Neural progenitor cell (in vitro differentiated cells): ENCODE results near the gene ZKSCAN1. TPM values are rescaled to one million over a fixed set of nuclear protein-coding genes. Genes with fewer than 3 reads are reported as not detected.

Source experiments
- DNase-seq: peaks from one replicate; pipeline ENCODE4 v3.0.0-alpha.2; 2016; ENCODE audit warnings: low spot score
- H2AFZ ChIP-seq: fragments of 200-600 bp; sonication (generic); replicated peaks from 2 replicates; pipeline ENCODE4 v1.6.1; 2016; ENCODE audit warnings: antibody characterized with exemption
- H3F3A ChIP-seq: fragments of 200-600 bp; sonication (generic); 2 replicates; pipeline ENCODE4 v1.6.1; 2016; ENCODE audit warnings: antibody characterized with exemption, low read depth
- H3K27ac ChIP-seq: fragments of 200-600 bp; sonication (generic); 2 replicates; pipeline ENCODE4 v1.5.1; 2016; ENCODE audit warnings: mild to moderate bottlenecking
- H3K27me3 ChIP-seq: fragments of 200-600 bp; sonication (generic); 2 replicates; pipeline ENCODE4 v1.6.1; 2016; ENCODE audit warnings: mild to moderate bottlenecking, moderate library complexity
- H3K36me3 ChIP-seq: fragments of 200-600 bp; sonication (generic); 2 replicates; pipeline ENCODE4 v1.5.1; 2016
- H3K4me1 ChIP-seq: fragments of 200-600 bp; sonication (generic); 2 replicates; pipeline ENCODE4 v1.6.1; 2016; ENCODE audit warnings: mixed run types
- H3K4me2 ChIP-seq: fragments of 200-600 bp; sonication (generic); 2 replicates; pipeline ENCODE4 v1.6.1; 2016
- H3K4me3 ChIP-seq: fragments of 200-600 bp; sonication (generic); 2 replicates; pipeline ENCODE4 v1.5.1; 2016
- H3K79me2 ChIP-seq: fragments of 200-600 bp; sonication (generic); 2 replicates; pipeline ENCODE4 v1.6.1; 2016; ENCODE audit warnings: low read depth
- H3K9ac ChIP-seq: fragments of 200-600 bp; sonication (generic); 2 replicates; pipeline ENCODE4 v1.6.1; 2016
- H3K9me3 ChIP-seq: fragments of 200-600 bp; sonication (generic); 2 replicates; pipeline ENCODE4 v1.5.1; 2016; ENCODE audit warnings: low read depth
- H4K20me1 ChIP-seq: fragments of 200-600 bp; sonication (generic); 2 replicates; pipeline ENCODE4 v1.6.1; 2016; ENCODE audit warnings: low read depth
- H3K27ac Mint-ChIP-seq: 3 replicates; pipeline ENCODE4 v1.8.0; 2021; ENCODE audit warnings: mixed read lengths
- H3K27me3 Mint-ChIP-seq: 2 replicates; pipeline ENCODE4 v1.8.0; 2022; ENCODE audit warnings: low read depth, mild to moderate bottlenecking, inconsistent platforms, moderate library complexity, mixed read lengths; ENCODE audit not compliant: insufficient read depth
- H3K36me3 Mint-ChIP-seq: 3 replicates; pipeline ENCODE4 v1.8.0; 2021; ENCODE audit warnings: mixed read lengths
- H3K4me1 Mint-ChIP-seq: 3 replicates; pipeline ENCODE4 v1.8.0; 2021; ENCODE audit warnings: mixed read lengths
- H3K4me3 Mint-ChIP-seq: 3 replicates; pipeline ENCODE4 v1.8.0; 2021; ENCODE audit warnings: mild to moderate bottlenecking, moderate library complexity, mixed read lengths
- H3K9me3 Mint-ChIP-seq: 3 replicates; pipeline ENCODE4 v1.8.0; 2020; ENCODE audit warnings: mixed read lengths
- CTCF ChIP-seq: fragments of 200-600 bp; sonication (generic); IDR thresholded peaks from 2 replicates; pipeline ENCODE4 v1.5.1; 2017; ENCODE audit warnings: antibody characterized with exemption, mild to moderate bottlenecking
- EZH2 ChIP-seq: fragments of 200-600 bp; sonication (generic); IDR thresholded peaks from 2 replicates; pipeline ENCODE4 v1.6.1; 2017; ENCODE audit warnings: antibody characterized with exemption, mild to moderate bottlenecking, moderate library complexity
- EZH2phosphoT487 ChIP-seq: fragments of 200-600 bp; sonication (generic); IDR thresholded peaks from 2 replicates; pipeline ENCODE4 v1.6.1; 2017; ENCODE audit warnings: antibody characterized with exemption
- total RNA-seq: library from RNA; depleted of rRNA; stranded (reverse); fragments of >200 nt; gene quantifications from 2 replicates; pipeline ENCODE4 v1.2.3, GENCODE V29; 2015; ENCODE audit warnings: low replicate concordance

Gene ZKSCAN1
- total RNA-seq, 1 donor from 2014 or later = 43.2 TPM

DNA sequence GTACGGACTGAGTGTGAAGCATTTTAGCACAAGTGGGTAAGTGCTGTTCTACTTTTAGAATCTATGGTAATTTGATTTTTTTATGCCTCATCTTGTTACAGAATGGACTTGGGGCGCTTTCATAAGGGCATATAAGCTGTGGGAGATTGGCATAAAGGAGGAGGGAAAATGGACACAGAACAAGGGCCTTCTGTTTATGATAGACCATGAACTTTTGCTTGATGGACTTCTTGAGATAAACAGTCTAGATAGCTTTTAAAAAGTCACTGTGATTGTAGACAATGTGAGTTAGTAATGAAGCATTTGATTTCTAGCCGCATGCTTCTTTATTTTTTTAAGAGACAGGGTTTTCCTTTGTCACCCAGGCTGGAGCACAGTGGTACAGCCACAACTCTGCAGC, 36.2 kb downstream of the ZKSCAN1 start:
- Histone ChIP-seq H3K4me1 (peaks cover 5% of the 10 kb centered on the region), H3K4me2 (no peak overlapping the region), H3F3A (peaks cover 19% of the 10 kb centered on the region), H3K36me3 (no peaks in the 10 kb centered on the region), H3K4me3 (no peak overlapping the region), H3K9me3 (no peaks in the 10 kb centered on the region), H3K27ac (no peak overlapping the region), H3K9ac (no peak overlapping the region), H3K79me2 (peaks cover 54% of the 10 kb centered on the region), H4K20me1 (no peaks in the 10 kb centered on the region), H2AFZ (no peak overlapping the region), H3K27me3 (no peaks in the 10 kb centered on the region)
- TF ChIP-seq CTCF (no peak), EZH2 (no peak), EZH2phosphoT487 (no peak)
- Mint-ChIP-seq H3K27ac (no peak overlapping the region), H3K4me3 (peak overlapping the region; percentile 79), H3K36me3 (peaks cover 7% of the 10 kb centered on the region), H3K4me1 (peaks cover 12% of the 10 kb centered on the region), H3K27me3 (no peaks in the 10 kb centered on the region), H3K9me3 (no peaks in the 10 kb centered on the region)
- DNase-seq = no peak

DNA sequence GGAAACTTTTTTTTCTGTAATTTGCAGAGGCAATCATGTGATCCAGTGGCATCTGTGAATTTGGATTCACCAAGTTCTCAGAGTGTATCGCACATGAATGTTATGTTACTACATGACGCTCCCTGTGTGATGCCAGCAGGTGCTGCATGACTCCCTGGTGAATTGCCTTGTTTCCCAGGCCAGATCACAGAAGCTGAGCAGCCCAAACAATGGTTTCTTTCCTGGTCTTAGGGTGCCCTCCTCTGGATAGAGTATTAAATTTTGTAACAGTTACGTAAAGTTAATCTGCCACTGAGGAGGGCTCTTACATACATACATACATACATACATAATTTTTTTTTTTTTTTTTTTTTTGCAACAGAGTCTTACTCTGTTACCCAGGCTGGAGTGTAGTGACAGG, 37.8 kb downstream of the ZKSCAN1 start:
- Histone ChIP-seq H3K9ac (no peak overlapping the region), H3K4me3 (no peak overlapping the region), H3F3A (peaks cover 15% of the 10 kb centered on the region), H3K4me2 (no peak overlapping the region), H3K4me1 (peaks cover 5% of the 10 kb centered on the region), H3K9me3 (no peaks in the 10 kb centered on the region), H3K27ac (no peak overlapping the region), H3K27me3 (no peaks in the 10 kb centered on the region), H3K36me3 (no peaks in the 10 kb centered on the region), H4K20me1 (no peaks in the 10 kb centered on the region), H2AFZ (no peak overlapping the region), H3K79me2 (peaks cover 54% of the 10 kb centered on the region)
- Mint-ChIP-seq H3K4me3 (no peak overlapping the region), H3K36me3 (peaks cover 15% of the 10 kb centered on the region), H3K27me3 (no peaks in the 10 kb centered on the region), H3K9me3 (no peaks in the 10 kb centered on the region), H3K4me1 (peaks cover 12% of the 10 kb centered on the region), H3K27ac (no peak overlapping the region)
- peak; percentile 23 for DNase-seq
- TF ChIP-seq EZH2phosphoT487 (no peak), CTCF (no peak), EZH2 (no peak)

- DNase-seq = no peak
- H3K4me1 Mint-ChIP-seq = no peaks in the 10 kb centered on the region
- no peaks in the 10 kb centered on the region for H3K9me3 Mint-ChIP-seq
- TF ChIP-seq EZH2phosphoT487 (no peak), EZH2 (no peak), CTCF (no peak)
- H3K4me1 ChIP-seq = no peaks in the 10 kb centered on the region
- no peaks in the 10 kb centered on the region for H4K20me1 ChIP-seq
- H3K4me3 ChIP-seq = no peak overlapping the region
- no peaks in the 10 kb centered on the region for H3K27me3 Mint-ChIP-seq
- H3K4me2 ChIP-seq = no peak overlapping the region
- H3K36me3 Mint-ChIP-seq = peaks cover 27% of the 10 kb centered on the region
- peaks cover 35% of the 10 kb centered on the region for H3K79me2 ChIP-seq
- H3K9me3 ChIP-seq = no peaks in the 10 kb centered on the region
- no peaks in the 10 kb centered on the region for H3K27me3 ChIP-seq
- H3F3A ChIP-seq = no peaks in the 10 kb centered on the region
- no peak overlapping the region for H3K27ac Mint-ChIP-seq
- H2AFZ ChIP-seq = no peak overlapping the region
- no peak overlapping the region for H3K9ac ChIP-seq
- H3K36me3 ChIP-seq = peaks cover 6% of the 10 kb centered on the region
- no peak overlapping the region for H3K4me3 Mint-ChIP-seq
- H3K27ac ChIP-seq = no peak overlapping the region
Observed at GRCh38 chr7:100057006-100057405, 41.6 kb downstream of the ZKSCAN1 start.
